Measurements from ENCODE around the gene IER5L.

The IER5L gene

GRCh38 chr9:129177791-129178567 is at the start of gene IER5L:
Gene IER5L, minus strand, starts transcription at chr9:129178261. Its CDS starts 209 bp downstream, at chr9:129178052.
- DNase-seq (ENCODE audit: low spot score) = peak; percentile 100
- no peak for TF ChIP-seq CTCF (IDR thresholded peaks at IDR 0.05; ENCODE audit: extremely low read depth, missing control alignments)

GRCh38 chr9:129227843-129228189 is 49.8 kb upstream of the IER5L start:
- DNase-seq (ENCODE audit: low spot score) = no peak
- TF ChIP-seq CTCF (IDR thresholded peaks at IDR 0.05; ENCODE audit: extremely low read depth, missing control alignments) = no peak

- DNase-seq (ENCODE audit: low spot score) = no peak
- no peak for TF ChIP-seq CTCF (IDR thresholded peaks at IDR 0.05; ENCODE audit: extremely low read depth, missing control alignments)
Measured at GRCh38 chr9:129225815-129226214, 47.8 kb upstream of the IER5L start.

GRCh38 chr9:129225490-129225778 is 47.4 kb upstream of the IER5L start:
- no peak for TF ChIP-seq CTCF (IDR thresholded peaks at IDR 0.05; ENCODE audit: extremely low read depth, missing control alignments)
- no peak for DNase-seq (ENCODE audit: low spot score)

GRCh38 chr9:129224618-129225489 is 46.8 kb upstream of the IER5L start:
- no peak for TF ChIP-seq CTCF (IDR thresholded peaks at IDR 0.05; ENCODE audit: extremely low read depth, missing control alignments)
- no peak for DNase-seq (ENCODE audit: low spot score)

GRCh38 chr9:129223551-129224208 is 45.6 kb upstream of the IER5L start:
- TF ChIP-seq CTCF (IDR thresholded peaks at IDR 0.05; ENCODE audit: extremely low read depth, missing control alignments) = no peak
- DNase-seq (ENCODE audit: low spot score) = no peak

GRCh38 chr9:129222819-129223218 is 44.8 kb upstream of the IER5L start:
- DNase-seq (ENCODE audit: low spot score) = no peak
- no peak for TF ChIP-seq CTCF (IDR thresholded peaks at IDR 0.05; ENCODE audit: extremely low read depth, missing control alignments)

Data from GM20000 (cell line).